CD4-positive, alpha-beta T cell treated with Interleukin-2 at 100 ng/mL for 4 hours (primary cell): ENCODE measurements around the gene OR5C1.
"Not testable (repeated sequence)": the region's sequence is repeated elsewhere in the genome, so short reads cannot be mapped to it uniquely, and the experiment has no call there.

Source experiments
- DNase-seq: peaks from one replicate; pipeline ENCODE4 v3.0.0-alpha.2; 2020; ENCODE audit warnings: low spot score

The OR5C1 gene

DNA sequence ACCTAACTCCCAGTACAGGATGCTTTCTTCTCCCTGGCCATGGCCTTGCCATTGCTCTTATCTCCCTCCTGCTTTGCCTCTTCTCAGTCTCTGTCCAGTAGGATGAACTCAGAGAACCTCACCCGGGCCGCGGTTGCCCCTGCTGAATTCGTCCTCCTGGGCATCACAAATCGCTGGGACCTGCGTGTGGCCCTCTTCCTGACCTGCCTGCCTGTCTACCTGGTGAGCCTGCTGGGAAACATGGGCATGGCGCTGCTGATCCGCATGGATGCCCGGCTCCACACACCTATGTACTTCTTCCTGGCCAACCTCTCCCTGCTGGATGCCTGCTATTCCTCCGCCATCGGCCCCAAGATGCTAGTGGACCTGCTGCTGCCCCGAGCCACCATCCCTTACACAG lies at the start of gene OR5C1:
OR5C1 (plus strand) TSS at position 103 of the 400 bp plus-strand sequence; CDS start at position 103, 0 bp downstream.
- no peak for DNase-seq

DNA sequence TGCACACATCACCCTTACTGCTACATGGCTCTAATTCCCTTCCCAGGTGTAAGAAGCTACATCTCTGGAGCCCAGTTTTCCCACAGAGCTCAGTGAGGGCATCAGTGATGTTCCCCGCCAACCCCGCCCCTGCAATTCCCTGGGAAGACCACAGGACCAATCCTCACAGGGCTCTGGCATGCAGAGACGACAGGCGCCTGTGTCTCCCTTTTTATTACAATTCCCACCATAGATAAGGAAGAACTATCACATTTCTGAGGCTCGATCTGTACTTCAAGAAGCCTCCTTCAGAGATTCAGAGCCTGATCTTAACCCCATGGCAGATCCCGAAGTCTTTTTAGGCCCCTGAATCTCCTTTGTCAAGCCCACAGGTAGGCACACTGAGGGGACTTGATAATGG lies 46.7 kb upstream of the OR5C1 start, which contains the start of gene OR1L6:
OR1L6 (plus strand) TSS at position 301 of the 400 bp plus-strand sequence. CDS start 7,545 bp downstream, outside the sequence.
- DNase-seq = no peak

DNA sequence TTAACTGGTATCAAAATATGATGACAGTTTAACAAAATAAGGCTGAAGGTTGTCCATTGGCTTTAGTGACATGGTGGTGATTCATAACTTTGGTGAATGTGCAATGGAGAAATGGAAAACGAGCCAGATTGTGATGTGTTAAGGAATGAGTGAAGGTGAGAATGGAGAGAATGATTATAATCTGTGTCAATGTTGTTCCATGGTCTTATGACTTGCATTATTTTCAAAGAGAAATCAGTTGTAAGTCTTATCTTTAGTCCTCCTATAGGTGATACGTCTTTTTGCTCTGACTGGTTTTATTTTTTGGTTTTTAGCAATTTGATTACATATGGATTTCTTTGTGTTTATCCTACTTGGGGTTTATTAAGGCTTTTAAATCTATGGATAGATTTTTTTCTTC lies 33.9 kb upstream of the OR5C1 start:
- DNase-seq = no peak

DNA sequence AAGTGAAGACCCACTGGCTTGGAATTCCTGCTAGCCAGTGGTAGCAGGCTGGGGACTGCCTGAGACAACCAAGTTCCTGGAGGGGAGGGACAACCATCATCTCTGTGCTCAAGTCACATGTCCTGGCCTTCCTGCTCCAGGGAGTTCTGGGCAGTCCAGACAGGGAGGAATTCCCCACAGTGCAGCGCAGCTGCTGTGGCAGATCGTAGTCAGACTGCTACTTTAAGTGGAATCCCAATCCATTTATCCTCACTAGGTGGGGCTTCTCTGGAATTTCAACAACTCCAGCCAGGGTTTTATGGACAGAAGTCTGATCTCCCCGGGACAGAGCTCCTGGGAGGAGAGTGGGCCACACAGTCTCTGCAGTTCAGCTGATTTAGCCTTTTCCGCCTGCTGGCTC lies 20.9 kb upstream of the OR5C1 start:
- DNase-seq = no peak

DNA sequence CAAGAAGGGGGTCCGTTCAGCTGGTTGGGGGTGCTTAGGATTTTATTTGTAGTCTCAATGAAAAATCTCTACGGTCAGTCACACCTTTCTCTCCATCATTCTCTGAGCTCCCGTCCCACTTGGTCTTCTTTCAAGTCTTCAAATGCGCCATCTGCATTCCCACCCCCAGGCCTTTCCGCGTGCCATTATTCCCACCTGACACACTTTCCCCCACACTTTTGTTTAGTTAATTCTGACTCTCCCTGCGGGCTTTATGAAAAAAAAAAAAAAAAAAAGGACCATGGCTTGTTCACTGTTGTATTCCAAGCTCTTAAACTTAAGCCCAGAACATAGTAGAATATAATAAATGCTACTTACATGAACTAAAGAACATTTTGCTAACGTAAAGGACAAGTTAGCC lies 11.7 kb upstream of the OR5C1 start:
- no peak for DNase-seq

DNA sequence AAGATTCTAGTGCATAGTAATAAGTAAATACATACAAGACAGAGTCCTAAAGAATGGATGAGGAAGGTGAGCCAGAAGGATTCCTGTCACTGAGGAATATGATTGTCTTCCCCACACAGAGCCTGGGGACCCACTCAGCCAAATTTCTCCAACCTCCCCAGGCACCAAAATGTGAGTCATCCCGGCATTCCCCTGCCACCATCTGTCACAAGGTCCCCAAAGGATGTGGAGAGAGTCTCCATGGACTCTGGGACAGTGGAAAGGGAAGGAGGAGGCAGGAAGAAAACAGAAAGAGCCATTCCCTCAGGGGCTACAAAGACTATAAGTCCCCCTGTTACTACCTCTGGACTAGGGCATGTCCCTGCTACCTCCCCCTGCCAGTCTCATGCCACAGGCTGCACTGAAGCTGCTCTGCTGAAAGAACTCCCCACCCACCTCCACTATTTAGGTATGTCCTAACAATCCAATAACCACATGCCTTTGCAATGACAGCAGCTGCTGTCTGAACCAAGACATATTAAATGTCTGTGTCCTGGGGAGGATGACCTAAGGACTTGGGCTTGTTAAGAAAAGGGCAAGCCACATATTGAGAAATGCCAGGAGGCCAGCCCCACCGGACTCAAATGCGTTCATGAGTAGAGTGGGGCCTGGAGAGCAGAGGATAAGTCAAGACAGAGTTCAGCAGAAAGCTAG lies 10.7 kb upstream of the OR5C1 start:
- no peak for DNase-seq

DNA sequence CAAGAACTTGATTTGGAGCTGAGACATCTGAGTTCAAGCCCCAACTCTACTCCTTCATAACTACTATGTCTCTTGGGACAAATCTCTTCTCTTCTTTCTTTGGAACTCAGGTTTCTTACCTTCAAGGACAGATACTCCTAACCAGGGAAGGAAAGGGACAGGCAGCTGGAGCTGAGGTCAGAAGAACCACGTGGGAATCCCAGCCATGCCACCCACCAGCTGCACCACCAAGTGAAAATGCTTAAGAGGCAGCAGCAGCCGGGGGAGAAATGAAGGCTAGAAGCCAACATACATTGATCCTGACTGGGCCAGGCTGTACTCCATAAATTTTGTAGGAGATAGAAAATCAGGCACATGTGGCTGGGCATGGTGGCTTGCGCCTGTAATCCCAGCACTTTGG lies 9.6 kb upstream of the OR5C1 start:
- DNase-seq = no peak

DNA sequence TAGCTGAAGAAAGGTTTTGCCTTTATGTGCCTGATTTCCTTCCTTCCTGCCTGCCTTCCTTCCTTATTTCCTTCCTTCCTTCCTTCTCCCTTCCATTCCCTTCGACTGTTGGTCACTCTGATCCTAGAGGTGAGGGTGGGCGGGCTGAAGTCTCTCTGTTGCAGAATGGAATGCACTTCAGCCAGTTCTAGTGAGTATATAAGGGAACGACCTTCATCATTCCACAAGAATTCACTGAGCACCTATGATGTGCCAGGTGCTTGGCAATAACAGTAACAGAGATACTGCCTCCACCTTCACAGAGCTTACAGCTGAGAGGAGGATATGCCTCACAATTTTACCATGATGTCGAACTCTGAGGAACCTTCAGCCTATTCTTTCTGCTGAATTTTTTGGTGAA lies 8.7 kb upstream of the OR5C1 start:
- no peak for DNase-seq

DNA sequence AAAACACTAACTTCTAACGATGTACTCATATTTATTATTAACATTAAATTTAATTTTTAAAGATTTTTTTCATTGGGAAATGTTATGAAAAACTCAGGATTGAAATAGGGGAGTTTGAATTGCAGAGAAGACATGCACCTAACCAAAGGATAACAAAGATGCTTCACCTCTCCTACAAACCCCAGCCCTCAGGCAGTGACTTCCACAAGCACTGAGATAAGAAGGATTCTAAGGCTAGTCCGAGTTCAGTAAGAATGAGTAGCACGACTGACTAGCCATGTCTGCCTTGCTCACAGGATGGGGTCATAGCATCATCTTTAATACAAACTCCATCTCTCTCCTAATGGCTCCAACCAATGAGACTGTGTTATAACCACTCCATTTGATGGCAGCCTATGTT lies 7.1 kb upstream of the OR5C1 start:
- DNase-seq = no peak

DNA sequence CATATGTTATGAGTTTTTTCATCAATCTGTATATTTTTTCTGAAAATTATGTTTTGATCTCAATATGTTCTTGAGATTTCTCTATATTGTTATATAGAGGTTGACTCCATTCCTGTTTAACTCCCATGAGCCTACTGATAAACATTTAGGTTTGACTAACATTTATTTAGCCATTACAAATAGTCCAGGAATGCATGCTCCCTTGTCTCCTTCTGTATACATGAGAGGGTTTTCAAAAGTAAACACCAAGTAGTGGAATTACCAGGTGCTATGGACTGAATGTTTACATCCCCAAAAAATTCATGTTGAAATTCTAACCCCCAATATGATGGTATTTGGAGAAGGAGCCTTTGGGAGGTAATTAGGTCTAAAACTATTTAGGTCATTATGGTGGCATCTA lies 3.5 kb upstream of the OR5C1 start:
- no peak for DNase-seq

DNA sequence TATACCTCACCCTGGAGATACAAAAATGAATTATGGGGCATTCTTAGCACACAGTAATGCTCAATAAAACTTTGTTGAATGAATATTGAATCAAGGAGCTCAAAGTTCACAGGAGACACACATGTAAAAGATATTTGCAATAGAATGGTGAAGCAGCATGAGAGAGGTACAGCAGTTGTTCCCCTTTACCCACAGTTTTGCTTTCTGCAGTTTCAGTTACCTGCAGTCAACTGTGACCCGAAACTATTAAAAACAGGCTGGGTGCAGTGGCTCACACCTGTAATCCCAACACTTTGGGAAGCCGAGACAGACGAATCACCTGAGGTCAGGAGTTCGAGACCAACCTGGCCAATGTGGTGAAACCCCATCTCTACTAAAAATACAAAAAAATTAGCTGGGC lies 2.4 kb upstream of the OR5C1 start:
- no peak for DNase-seq

DNA sequence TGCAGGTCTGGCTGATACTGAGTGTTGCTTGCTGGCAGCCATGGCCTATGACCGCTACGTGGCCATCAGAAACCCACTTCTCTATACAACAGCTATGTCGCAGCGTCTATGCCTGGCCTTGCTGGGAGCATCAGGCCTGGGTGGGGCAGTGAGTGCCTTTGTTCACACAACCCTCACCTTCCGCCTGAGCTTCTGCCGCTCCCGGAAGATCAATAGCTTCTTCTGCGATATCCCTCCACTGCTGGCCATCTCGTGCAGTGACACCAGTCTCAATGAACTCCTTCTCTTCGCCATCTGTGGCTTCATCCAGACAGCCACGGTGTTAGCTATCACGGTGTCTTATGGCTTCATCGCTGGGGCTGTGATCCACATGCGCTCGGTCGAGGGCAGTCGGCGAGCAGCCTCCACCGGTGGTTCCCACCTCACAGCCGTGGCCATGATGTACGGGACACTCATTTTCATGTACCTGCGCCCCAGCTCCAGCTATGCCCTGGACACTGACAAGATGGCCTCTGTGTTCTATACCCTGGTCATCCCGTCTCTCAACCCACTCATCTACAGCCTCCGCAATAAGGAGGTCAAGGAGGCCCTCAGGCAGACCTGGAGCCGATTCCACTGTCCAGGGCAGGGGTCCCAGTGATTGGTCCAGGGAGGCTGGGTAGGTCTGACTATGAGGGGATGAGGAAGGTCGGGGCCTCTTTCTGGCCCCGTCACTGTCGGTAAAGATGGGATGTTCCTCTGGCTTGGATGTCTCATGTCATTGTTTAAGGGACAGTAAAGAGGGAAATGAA lies 718 bp downstream of the OR5C1 start:
- no peak for DNase-seq

DNA sequence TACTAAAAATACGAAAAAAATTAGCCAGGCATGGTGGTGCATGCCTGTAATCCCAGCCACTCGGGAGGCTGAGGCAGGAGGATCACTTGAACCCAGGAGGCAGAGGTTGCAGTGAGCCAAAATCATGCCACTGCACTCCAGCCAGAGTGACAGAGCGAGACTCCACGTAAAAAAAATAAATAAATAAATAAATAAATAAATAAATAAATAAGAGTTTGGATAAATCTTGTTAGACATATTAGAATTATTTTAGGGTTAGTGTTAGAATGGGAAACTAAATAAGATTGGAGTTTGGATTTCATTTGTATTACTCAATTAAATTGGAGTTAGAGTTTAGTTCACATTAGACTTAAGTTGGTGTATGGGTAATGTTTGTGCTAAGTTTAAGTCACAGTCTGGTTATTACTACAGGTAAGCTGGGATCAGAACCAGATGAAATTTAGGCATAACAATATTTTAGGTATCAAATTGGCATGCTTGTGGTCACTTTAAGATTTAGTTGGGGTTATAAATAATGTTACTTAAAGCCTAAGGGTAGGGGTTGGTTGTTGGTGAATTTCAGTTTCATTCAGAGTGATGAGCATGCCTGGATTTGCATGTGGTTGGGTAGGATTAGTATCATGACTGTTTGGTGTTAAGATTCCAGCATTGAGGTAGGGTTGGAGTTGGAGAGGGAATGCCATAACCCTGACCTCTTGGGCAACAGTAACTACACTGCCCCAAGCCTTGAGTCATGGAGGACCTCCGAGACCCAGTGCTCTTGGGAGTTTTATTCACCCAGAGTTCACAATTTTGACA lies 3.3 kb downstream of the OR5C1 start:
- DNase-seq = no peak

DNA sequence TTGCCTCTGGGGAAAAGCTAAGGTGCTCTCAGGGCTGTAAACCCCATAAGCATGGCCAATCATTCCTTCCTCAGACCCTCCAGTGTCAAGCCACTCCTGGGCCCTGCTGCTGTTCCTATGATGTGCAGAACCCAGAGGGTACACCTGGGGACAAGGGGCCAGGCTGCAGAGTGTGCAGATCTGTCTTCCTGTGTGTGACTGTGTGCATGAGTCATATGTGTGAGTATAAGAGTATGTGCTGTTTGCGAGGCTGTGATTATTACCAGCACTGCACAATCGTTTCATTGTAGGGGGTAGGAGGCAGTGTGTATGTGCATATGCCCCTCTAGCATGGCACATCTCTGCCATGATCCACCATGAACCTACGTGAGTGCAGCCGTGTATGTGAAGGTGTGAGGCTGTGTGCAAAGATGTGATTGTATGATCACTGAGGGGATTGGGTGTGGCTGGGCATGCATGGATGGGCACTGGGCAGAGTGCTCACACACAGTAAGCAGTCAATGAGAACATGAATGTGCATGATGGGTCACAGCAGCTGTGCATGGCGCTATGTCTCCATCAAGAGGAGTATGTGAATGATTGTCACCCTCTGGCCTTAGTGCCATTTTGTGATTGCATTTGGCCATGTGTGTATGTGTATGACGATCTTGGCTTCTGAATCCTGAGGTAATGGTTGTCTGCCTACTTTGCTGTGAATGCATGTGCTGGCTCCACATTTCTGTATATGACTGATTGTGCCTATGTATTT lies 8.8 kb downstream of the OR5C1 start:
- DNase-seq = no peak

DNA sequence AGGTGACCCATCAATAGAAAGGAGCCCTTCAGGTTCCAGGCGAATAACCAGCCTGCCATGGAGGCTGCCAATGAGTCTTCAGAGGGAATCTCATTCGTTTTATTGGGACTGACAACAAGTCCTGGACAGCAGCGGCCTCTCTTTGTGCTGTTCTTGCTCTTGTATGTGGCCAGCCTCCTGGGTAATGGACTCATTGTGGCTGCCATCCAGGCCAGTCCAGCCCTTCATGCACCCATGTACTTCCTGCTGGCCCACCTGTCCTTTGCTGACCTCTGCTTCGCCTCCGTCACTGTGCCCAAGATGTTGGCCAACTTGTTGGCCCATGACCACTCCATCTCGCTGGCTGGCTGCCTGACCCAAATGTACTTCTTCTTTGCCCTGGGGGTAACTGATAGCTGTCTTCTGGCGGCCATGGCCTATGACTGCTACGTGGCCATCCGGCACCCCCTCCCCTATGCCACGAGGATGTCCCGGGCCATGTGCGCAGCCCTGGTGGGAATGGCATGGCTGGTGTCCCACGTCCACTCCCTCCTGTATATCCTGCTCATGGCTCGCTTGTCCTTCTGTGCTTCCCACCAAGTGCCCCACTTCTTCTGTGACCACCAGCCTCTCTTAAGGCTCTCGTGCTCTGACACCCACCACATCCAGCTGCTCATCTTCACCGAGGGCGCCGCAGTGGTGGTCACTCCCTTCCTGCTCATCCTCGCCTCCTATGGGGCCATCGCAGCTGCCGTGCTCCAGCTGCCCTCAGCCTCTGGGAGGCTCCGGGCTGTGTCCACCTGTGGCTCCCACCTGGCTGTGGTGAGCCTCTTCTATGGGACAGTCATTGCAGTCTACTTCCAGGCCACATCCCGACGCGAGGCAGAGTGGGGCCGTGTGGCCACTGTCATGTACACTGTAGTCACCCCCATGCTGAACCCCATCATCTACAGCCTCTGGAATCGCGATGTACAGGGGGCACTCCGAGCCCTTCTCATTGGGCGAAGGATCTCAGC lies 11.6 kb downstream of the OR5C1 start, which contains the start of gene OR1K1:
OR1K1 (plus strand) TSS at position 58 of the 995 bp plus-strand sequence; CDS start at position 58, 0 bp downstream.
- DNase-seq = no peak

DNA sequence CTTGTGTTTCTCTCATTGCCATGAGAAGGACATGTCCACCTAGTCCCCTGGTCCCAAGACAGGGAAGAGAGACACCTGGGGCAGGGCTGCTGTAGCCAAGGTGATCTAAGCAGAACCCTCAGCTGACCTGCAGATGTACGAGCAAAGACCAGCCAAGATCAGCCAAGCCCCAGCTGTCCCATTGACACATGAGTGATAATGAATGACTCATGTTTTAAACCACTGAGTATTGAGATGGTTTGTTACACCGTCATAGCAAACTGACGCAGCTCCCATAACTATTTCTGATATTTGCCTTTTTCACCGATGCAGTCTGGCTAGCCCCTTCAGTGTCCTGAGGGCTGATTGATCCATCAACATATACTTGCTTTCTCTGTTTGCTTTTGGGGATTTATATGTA lies 17.9 kb downstream of the OR5C1 start:
- DNase-seq = no peak

DNA sequence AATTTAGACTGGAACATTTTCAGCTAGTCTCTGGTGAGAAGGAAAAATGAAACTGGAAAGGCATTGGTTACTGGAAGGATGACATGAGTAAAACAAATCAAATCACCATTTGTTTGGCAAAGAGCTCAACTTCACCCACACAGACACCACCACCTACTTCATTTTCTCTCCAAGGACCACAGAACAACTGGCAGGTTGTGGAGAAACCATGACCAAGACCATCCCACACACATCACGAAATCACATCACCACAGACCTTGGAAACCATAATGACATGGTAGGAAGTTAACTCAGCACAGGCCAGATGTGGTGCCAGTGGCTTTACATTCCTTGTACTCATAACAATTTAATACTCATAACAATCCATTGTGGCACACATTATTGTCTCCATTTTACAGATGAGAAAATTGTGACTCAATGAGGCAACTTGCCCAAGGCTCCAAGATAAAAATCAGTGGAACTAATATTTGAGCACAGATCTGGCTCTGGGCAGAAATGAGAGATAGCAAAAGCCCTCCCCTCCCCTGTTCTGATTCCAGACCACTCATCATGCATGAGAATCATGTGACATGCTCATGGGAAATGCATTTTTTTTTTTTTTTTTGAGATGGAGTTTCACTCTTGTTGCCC lies 18.7 kb downstream of the OR5C1 start:
- DNase-seq = no peak

DNA sequence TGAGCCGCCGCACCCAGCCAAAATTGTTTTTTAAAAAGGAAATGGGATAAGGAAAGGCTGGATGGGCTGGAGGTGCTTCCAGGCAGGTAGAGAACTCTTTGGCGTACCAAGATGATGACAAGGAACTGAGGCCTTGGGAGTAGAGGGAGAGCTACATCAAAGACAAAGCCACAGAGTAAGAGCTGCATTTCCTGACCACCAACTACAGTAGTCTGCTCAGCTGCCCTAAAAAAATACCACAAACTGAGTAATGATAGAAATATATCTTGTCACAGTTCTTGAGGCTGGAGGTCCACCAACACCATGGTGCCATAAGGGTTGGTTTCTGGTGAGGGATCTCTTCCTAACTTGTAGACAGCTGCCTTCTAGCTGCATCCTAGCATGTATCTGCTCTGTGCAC lies 19.4 kb downstream of the OR5C1 start:
- DNase-seq = no peak

DNA sequence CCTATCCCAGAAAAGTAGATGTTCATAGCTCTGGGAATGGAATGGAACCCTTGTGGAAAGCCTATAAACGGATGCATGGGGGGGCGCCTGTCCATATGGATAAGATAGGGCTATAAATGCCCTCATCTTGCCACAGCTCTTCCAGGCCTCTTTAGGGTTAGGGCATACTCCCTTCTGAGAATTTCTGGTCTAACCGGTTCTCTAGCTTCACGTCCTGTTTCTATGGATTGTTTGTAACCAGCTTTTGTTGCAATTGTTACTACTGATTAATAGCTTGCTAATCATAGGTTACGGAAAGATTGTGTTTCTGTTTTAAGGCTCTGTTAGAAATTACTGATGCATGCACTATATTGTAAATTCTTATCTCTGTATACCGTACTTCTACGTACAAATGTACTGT lies 20.5 kb downstream of the OR5C1 start:
- DNase-seq = not testable (repeated sequence)

DNA sequence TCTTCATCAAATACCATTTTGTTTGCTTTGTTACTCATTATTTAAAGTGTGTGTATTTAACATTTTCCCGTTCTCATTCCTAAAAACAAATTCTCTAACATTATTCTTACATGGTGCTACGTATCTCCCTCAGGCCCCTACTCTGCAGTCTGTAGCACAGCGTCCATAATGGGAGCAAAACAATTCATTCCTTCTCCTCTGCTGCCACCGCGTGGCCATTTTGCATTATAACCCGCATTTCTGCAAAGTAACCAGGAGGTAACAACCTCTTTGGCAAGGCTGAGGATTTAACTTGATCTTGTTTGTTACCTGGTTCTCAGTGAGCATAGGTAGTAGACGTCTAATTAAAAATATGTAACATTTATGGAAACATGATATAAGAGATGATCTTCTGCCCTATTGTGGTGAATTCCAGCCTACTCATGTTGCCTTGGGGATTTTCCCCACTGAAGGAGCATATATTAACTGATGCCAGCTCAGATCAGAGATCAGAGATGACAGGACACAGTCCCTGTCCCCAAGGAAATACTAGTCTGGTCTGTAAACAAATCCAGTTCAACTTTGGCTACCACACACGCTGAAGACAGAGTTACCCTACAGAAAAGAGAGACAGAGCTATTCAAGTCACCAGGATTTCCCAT lies 21.7 kb downstream of the OR5C1 start:
- DNase-seq = peak; percentile 81
